PC-3 (cell line): Measurements from ENCODE around the gene BICDL2. TPM values are rescaled to one million over a fixed set of nuclear protein-coding genes. Genes with fewer than 3 reads are reported as not detected.

Source experiments
- ATAC-seq: fragments of 200-7000 bp; cut with Tn5 transposase; 2 replicates; pipeline ENCODE4 v1.9.1; 2020; ENCODE audit warnings: mild to moderate bottlenecking, moderate library complexity
- BruUV-seq: library from RNA; stranded (reverse); fragments of 400-500 nt; replicated peaks from 2 replicates; lab custom pipeline; 2021; lab: Mats Ljungman, UMichigan
- CTCF ChIA-PET: fragments of 300-600 bp; sonication (Branson Sonifier 250); formaldehyde crosslinking; loops from one replicate; lab custom pipeline; 2022; ENCODE audit warnings: antibody characterized with exemption; lab: Charles Lee
- POLR2A ChIA-PET: fragments of 300-600 bp; sonication (Branson Sonifier 250); formaldehyde crosslinking; loops from one replicate; lab custom pipeline; 2022; ENCODE audit warnings: antibody characterized with exemption; ENCODE audit not compliant: unreplicated experiment; lab: Charles Lee
- DNase-seq: peaks from one replicate; pipeline ENCODE4 v3.0.0-alpha.2; 2015
- H2AFZ ChIP-seq: fragments of 300-600 bp; sonication (generic); 2 replicates; pipeline ENCODE4 v1.6.0; 2016; ENCODE audit warnings: antibody characterized with exemption, low read length
- H3F3A ChIP-seq: fragments of 300-600 bp; sonication (generic); one replicate; pipeline ENCODE4 v1.6.0; 2017; ENCODE audit warnings: antibody characterized with exemption, low read length, control low read depth, mild to moderate bottlenecking; ENCODE audit not compliant: unreplicated experiment
- H3K27ac ChIP-seq: fragments of 300-600 bp; sonication (generic); 2 replicates; pipeline ENCODE4 v1.5.1; 2016; ENCODE audit warnings: mild to moderate bottlenecking, low read length
- H3K27me3 ChIP-seq: fragments of 300-600 bp; sonication (generic); 2 replicates; pipeline ENCODE4 v1.6.1; 2016; ENCODE audit warnings: low read length, mixed read lengths
- H3K36me3 ChIP-seq: fragments of 300-600 bp; sonication (generic); 2 replicates; pipeline ENCODE4 v1.6.1; 2016; ENCODE audit warnings: low read depth, mixed run types, low read length, mixed read lengths
- H3K4me1 ChIP-seq: fragments of 300-600 bp; sonication (generic); 2 replicates; pipeline ENCODE4 v1.5.1; 2016; ENCODE audit warnings: low read length; ENCODE audit not compliant: insufficient read depth
- H3K4me2 ChIP-seq: fragments of 300-600 bp; sonication (generic); 2 replicates; pipeline ENCODE4 v1.6.0; 2016; ENCODE audit warnings: low read length
- H3K4me3 ChIP-seq: fragments of 300-600 bp; sonication (generic); 2 replicates; pipeline ENCODE4 v1.5.1; 2016; ENCODE audit warnings: mild to moderate bottlenecking, low read length, mixed read lengths
- H3K79me2 ChIP-seq: fragments of 300-600 bp; sonication (generic); 2 replicates; pipeline ENCODE4 v1.6.1; 2017; ENCODE audit warnings: low read length, mixed read lengths
- H3K9ac ChIP-seq: fragments of 300-600 bp; sonication (generic); 2 replicates; pipeline ENCODE4 v1.6.0; 2016; ENCODE audit warnings: mild to moderate bottlenecking, low read length
- H3K9me2 ChIP-seq: fragments of 300-600 bp; sonication (generic); replicated peaks from 2 replicates; pipeline ENCODE4 v1.6.1; 2016; ENCODE audit warnings: mixed run types, low read length, mixed read lengths
- H3K9me3 ChIP-seq: fragments of 300-600 bp; sonication (generic); 2 replicates; pipeline ENCODE4 v1.6.1; 2016; ENCODE audit warnings: low read length, mixed read lengths
- H4K20me1 ChIP-seq: fragments of 300-600 bp; sonication (generic); 2 replicates; pipeline ENCODE4 v1.6.1; 2016; ENCODE audit warnings: low read length, mixed read lengths
- CTCF ChIP-seq: fragments of 300-600 bp; sonication (generic); conservative IDR thresholded peaks from 2 replicates; pipeline ENCODE4 v1.5.1; 2017; ENCODE audit warnings: antibody characterized with exemption, low read depth, mild to moderate bottlenecking, low read length
- EZH2 ChIP-seq: fragments of 300-600 bp; sonication (generic); IDR thresholded peaks from one replicate; pipeline ENCODE4 v1.6.1; 2017; ENCODE audit warnings: antibody characterized with exemption, mild to moderate bottlenecking, low read length; ENCODE audit not compliant: unreplicated experiment
- EZH2phosphoT487 ChIP-seq: fragments of 300-600 bp; sonication (generic); IDR thresholded peaks from 2 replicates; pipeline ENCODE4 v1.6.1; 2018; ENCODE audit warnings: mild to moderate bottlenecking, antibody characterized with exemption, low read length, borderline replicate concordance
- intact Hi-C: fragments of 100-400 bp; cut with micrococcal nuclease; formaldehyde crosslinking; loops from 2 replicates; pipeline ENCODE4 v1.9.0; 2023
- total RNA-seq: library from RNA; depleted of rRNA; stranded (reverse); fragments of >200 nt; gene quantifications from 2 replicates; pipeline ENCODE4 v1.2.3, GENCODE V29; 2014

The BICDL2 gene
- total RNA-seq, 1 experiment from 2014 or later: 16.3 TPM

GRCh38 chr16:3017794-3018506 is 18.8 kb downstream of the BICDL2 start, which contains the start of gene CLDN6:
Gene CLDN6, minus strand, starts transcription at chr16:3018183. Its CDS starts 2,162 bp downstream, at chr16:3016021.
- ChIA-PET CTCF (no interaction called here), POLR2A (no interaction called here)
- Histone ChIP-seq H3K4me2 (no peak within 1 kb of the TSS), H3K79me2 (peaks cover 12% of the 10 kb centered on the region), H3K9me3 (no peaks in the 10 kb centered on the region), H3K27ac (no peak within 1 kb of the TSS), H3K27me3 (no peaks in the 10 kb centered on the region), H3K9me2 (no peaks in the 10 kb centered on the region), H3K4me3 (no peak within 1 kb of the TSS), H4K20me1 (no peaks in the 10 kb centered on the region), H3F3A (no peaks in the 10 kb centered on the region), H3K4me1 (peaks cover 19% of the 10 kb centered on the region), H3K36me3 (peaks cover 10% of the 10 kb centered on the region), H2AFZ (no peak within 1 kb of the TSS), H3K9ac (no peak within 1 kb of the TSS)
- peak; percentile 24; the same call in 1 of the 2 replicates for TF ChIP-seq CTCF
- no peak for TF ChIP-seq EZH2
- no peak for ATAC-seq
- no peak for DNase-seq
- no TSS peak for BruUV-seq
- intact Hi-C loops: no loop called here

GRCh38 chr16:3017344-3017743 is 19.4 kb downstream of the BICDL2 start:
- BruUV-seq: no TSS peak

More at GRCh38 chr16:3017344-3017743, 19.4 kb downstream of the BICDL2 start:
- H3K9me2 ChIP-seq: no peaks in the 10 kb centered on the region
- no peak overlapping the region for H3K9ac ChIP-seq
- H3K79me2 ChIP-seq: peaks cover 12% of the 10 kb centered on the region
- H3K9me3 ChIP-seq: no peaks in the 10 kb centered on the region
- TF ChIP-seq EZH2 (no peak), EZH2phosphoT487 (no peak), CTCF (no peak)
- H3K36me3 ChIP-seq: peaks cover 10% of the 10 kb centered on the region
- H3K4me3 ChIP-seq: no peak overlapping the region
- ATAC-seq (no peak), DNase-seq (no peak)
- no peaks in the 10 kb centered on the region for H3K27me3 ChIP-seq
- no peak overlapping the region for H3K27ac ChIP-seq
- ChIA-PET POLR2A (no interaction called here), CTCF (no interaction called here)
- no peak overlapping the region for H3K4me2 ChIP-seq
- no peaks in the 10 kb centered on the region for H3F3A ChIP-seq
- peaks cover 16% of the 10 kb centered on the region for H3K4me1 ChIP-seq
- H4K20me1 ChIP-seq: no peaks in the 10 kb centered on the region
- intact Hi-C loops: no loop called here
- H2AFZ ChIP-seq: no peak overlapping the region
